NCI-H1694 treated with DMSO at 0.1 percent for 48 hours (cell line): ENCODE measurements around the gene ROCK2.

Experiments
- DNase-seq: peaks from one replicate; lab custom pipeline; 2025; lab: John Stamatoyannopoulos, UW

ROCK2 gene

GRCh38 chr2:11344342-11344955, at the start of gene ROCK2:
ROCK2 (minus strand) TSS chr2:11344636; CDS start chr2:11344136, 500 bp downstream.
- peak; percentile 94 for DNase-seq

- no peak for DNase-seq
Measured at GRCh38 chr2:11393711-11394236, 49.3 kb upstream of the ROCK2 start.

- DNase-seq, result no peak
Measured at GRCh38 chr2:11391942-11392266, 47.5 kb upstream of the ROCK2 start.

GRCh38 chr2:11390399-11390658, 45.9 kb upstream of the ROCK2 start:
- no peak for DNase-seq

- DNase-seq, result no peak
Measured at GRCh38 chr2:11389551-11390398, 45.3 kb upstream of the ROCK2 start.

- no peak for DNase-seq
Measured at GRCh38 chr2:11389052-11389420, 44.6 kb upstream of the ROCK2 start.

GRCh38 chr2:11388262-11389051, 44.0 kb upstream of the ROCK2 start:
- no peak for DNase-seq

- DNase-seq, result no peak
Measured at GRCh38 chr2:11387843-11388242, 43.4 kb upstream of the ROCK2 start.

- no peak for DNase-seq
Measured at GRCh38 chr2:11387100-11387390, 42.6 kb upstream of the ROCK2 start.

GRCh38 chr2:11385847-11386246, 41.4 kb upstream of the ROCK2 start:
- no peak for DNase-seq

- no peak for DNase-seq
Measured at GRCh38 chr2:11385216-11385615, 40.8 kb upstream of the ROCK2 start.

GRCh38 chr2:11379558-11379957, 35.1 kb upstream of the ROCK2 start:
- DNase-seq, result no peak

- no peak for DNase-seq
Measured at GRCh38 chr2:11377928-11378545, 33.6 kb upstream of the ROCK2 start.

GRCh38 chr2:11376071-11376470, 31.6 kb upstream of the ROCK2 start:
- no peak for DNase-seq

GRCh38 chr2:11375689-11376027, 31.2 kb upstream of the ROCK2 start:
- DNase-seq, result no peak

GRCh38 chr2:11375025-11375688, 30.7 kb upstream of the ROCK2 start:
- peak; percentile 90 for DNase-seq

- DNase-seq, result no peak
Measured at GRCh38 chr2:11373096-11373495, 28.7 kb upstream of the ROCK2 start.

GRCh38 chr2:11371092-11371937, 26.9 kb upstream of the ROCK2 start:
- no peak for DNase-seq

GRCh38 chr2:11370377-11371091, 26.1 kb upstream of the ROCK2 start:
- peak; percentile 15 for DNase-seq

- DNase-seq, result no peak
Measured at GRCh38 chr2:11368059-11368572, 23.7 kb upstream of the ROCK2 start.
